Neural cell (in vitro differentiated cells): Measurements from ENCODE around the gene PPP3R2. TPM values are rescaled to one million over a fixed set of nuclear protein-coding genes. Genes with fewer than 3 reads are reported as not detected.

Experiments
- H2AFZ ChIP-seq: fragments of 200-600, 300-800 bp; sonication (generic), shearing (Covaris generic); 2 replicates; pipeline ENCODE4 v1.6.0; 2014; ENCODE audit warnings: low read depth, mild to moderate bottlenecking, antibody characterized with exemption, low read length, moderate library complexity
- H3F3A ChIP-seq: fragments of 200-600 bp; shearing (Covaris generic); 2 replicates; pipeline ENCODE4 v1.6.1; 2016; ENCODE audit warnings: mild to moderate bottlenecking, moderate library complexity, mixed read lengths, antibody characterized with exemption, low read length; ENCODE audit not compliant: insufficient read depth, poor library complexity, severe bottlenecking
- H3K27ac ChIP-seq: fragments of 200-600, 300-800 bp; sonication (generic), shearing (Covaris generic); 2 replicates; pipeline ENCODE4 v1.5.1; 2014; ENCODE audit warnings: mild to moderate bottlenecking, low read length, moderate library complexity
- H3K27me3 ChIP-seq: fragments of 300-800, 200-600 bp; sonication (generic), shearing (Covaris generic); 2 replicates; pipeline ENCODE4 v1.6.0; 2014; ENCODE audit warnings: mild to moderate bottlenecking, low read depth, low read length, moderate library complexity; ENCODE audit not compliant: insufficient read depth
- H3K36me3 ChIP-seq: fragments of 300-800, 200-600 bp; sonication (generic), shearing (Covaris generic); 2 replicates; pipeline ENCODE4 v1.5.1; 2014; ENCODE audit warnings: mild to moderate bottlenecking, antibody characterized with exemption, low read length, moderate library complexity; ENCODE audit not compliant: insufficient read depth
- H3K4me2 ChIP-seq: fragments of 300-800, 200-600 bp; sonication (generic), shearing (Covaris generic); 2 replicates; pipeline ENCODE4 v1.6.0; 2014; ENCODE audit warnings: mild to moderate bottlenecking, low read length
- H3K4me3 ChIP-seq: fragments of 300-800, 200-600 bp; sonication (generic), shearing (Covaris generic); 2 replicates; pipeline ENCODE4 v1.5.1; 2014; ENCODE audit warnings: mild to moderate bottlenecking, low read length, moderate library complexity
- H3K79me2 ChIP-seq: fragments of 200-600 bp; shearing (Covaris generic); replicated peaks from 2 replicates; pipeline ENCODE4 v1.6.0; 2014; ENCODE audit warnings: mild to moderate bottlenecking, low read length, moderate library complexity; ENCODE audit not compliant: insufficient read depth
- H3K9ac ChIP-seq: fragments of 300-800, 200-600 bp; sonication (generic), shearing (Covaris generic); 2 replicates; pipeline ENCODE4 v1.6.1; 2016; ENCODE audit warnings: mild to moderate bottlenecking, low read length, mixed read lengths
- H3K9me2 ChIP-seq: fragments of 200-600 bp; shearing (Covaris generic); 2 replicates; pipeline ENCODE4 v1.6.1; 2016; ENCODE audit warnings: mild to moderate bottlenecking, low read length, mixed read lengths; ENCODE audit not compliant: insufficient read depth
- H3K9me3 ChIP-seq: fragments of 200-600, 300-800 bp; sonication (generic), shearing (Covaris generic); 2 replicates; pipeline ENCODE4 v1.6.1; 2016; ENCODE audit warnings: mild to moderate bottlenecking, mixed run types, low read length, moderate library complexity, mixed read lengths
- H4K20me1 ChIP-seq: fragments of 200-600 bp; shearing (Covaris generic); 2 replicates; pipeline ENCODE4 v1.6.1; 2016; ENCODE audit warnings: mild to moderate bottlenecking, mixed run types; ENCODE audit not compliant: insufficient read depth
- CTCF ChIP-seq: fragments of 450-650 bp; IDR thresholded peaks from 2 replicates; pipeline ENCODE4 v1.5.1; 2014; ENCODE audit warnings: antibody characterized with exemption, mild to moderate bottlenecking, moderate library complexity; ENCODE audit not compliant: poor library complexity, severe bottlenecking
- EP300 ChIP-seq: fragments of 450-650 bp; conservative IDR thresholded peaks from 2 replicates; pipeline ENCODE4 v1.6.1; 2014; ENCODE audit warnings: antibody characterized with exemption, mild to moderate bottlenecking, moderate library complexity; ENCODE audit not compliant: poor library complexity, severe bottlenecking
- EZH2 ChIP-seq: fragments of 200-600, 300-800 bp; shearing (Covaris generic), sonication (generic); IDR thresholded peaks from 2 replicates; pipeline ENCODE4 v1.6.1; 2014; ENCODE audit warnings: antibody characterized with exemption, low read length, borderline replicate concordance, mild to moderate bottlenecking; ENCODE audit not compliant: insufficient read depth, poor library complexity, severe bottlenecking
- MXI1 ChIP-seq: fragments of 450-650 bp; conservative IDR thresholded peaks from 2 replicates; pipeline ENCODE4 v1.6.1; 2014; ENCODE audit warnings: antibody characterized with exemption, mild to moderate bottlenecking; ENCODE audit not compliant: poor library complexity, severe bottlenecking
- POLR2AphosphoS5 ChIP-seq: IDR thresholded peaks from 2 replicates; pipeline ENCODE4 v1.6.1; 2012
- RAD21 ChIP-seq: fragments of 450-650 bp; conservative IDR thresholded peaks from 2 replicates; pipeline ENCODE4 v1.6.1; 2014; ENCODE audit warnings: antibody characterized with exemption, mild to moderate bottlenecking, moderate library complexity
- REST ChIP-seq: IDR thresholded peaks from 2 replicates; pipeline ENCODE4 v1.6.1; 2012; ENCODE audit warnings: borderline replicate concordance
- SMC3 ChIP-seq: fragments of 450-650 bp; conservative IDR thresholded peaks from 2 replicates; pipeline ENCODE4 v1.6.1; 2014; ENCODE audit warnings: antibody characterized with exemption, mild to moderate bottlenecking, moderate library complexity; ENCODE audit not compliant: poor library complexity
- TAF1 ChIP-seq: IDR thresholded peaks from 2 replicates; pipeline ENCODE4 v1.6.1; 2012; ENCODE audit warnings: low read depth
- polyA plus RNA-seq: library from polyadenylated mRNA; depleted of rRNA; stranded (reverse); fragments of >200 nt; gene quantifications from 2 replicates; pipeline ENCODE4 v1.2.3, GENCODE V29; 2014

PPP3R2 gene
- polyA plus RNA-seq, 1 donor from 2014 or later: not detected

GRCh38 chr9:101620452-101620851, 25.7 kb upstream of the PPP3R2 start:
- Histone ChIP-seq H4K20me1 (no peaks in the 10 kb centered on the region), H3K27ac (no peak overlapping the region), H3K4me3 (no peak overlapping the region), H3K9me2 (no peaks in the 10 kb centered on the region), H3K4me2 (no peak overlapping the region), H3K79me2 (no peaks in the 10 kb centered on the region), H3K27me3 (no peaks in the 10 kb centered on the region), H3F3A (no peaks in the 10 kb centered on the region), H3K9me3 (no peaks in the 10 kb centered on the region), H3K9ac (no peak overlapping the region), H2AFZ (no peak overlapping the region), H3K36me3 (no peaks in the 10 kb centered on the region)
- no peak for TF ChIP-seq RAD21
- no peak for TF ChIP-seq MXI1
- no peak for TF ChIP-seq POLR2AphosphoS5
- no peak for TF ChIP-seq TAF1
- no peak for TF ChIP-seq REST
- no peak for TF ChIP-seq EZH2
- no peak for TF ChIP-seq SMC3
- no peak for TF ChIP-seq EP300
- TF ChIP-seq CTCF: no peak

DNA sequence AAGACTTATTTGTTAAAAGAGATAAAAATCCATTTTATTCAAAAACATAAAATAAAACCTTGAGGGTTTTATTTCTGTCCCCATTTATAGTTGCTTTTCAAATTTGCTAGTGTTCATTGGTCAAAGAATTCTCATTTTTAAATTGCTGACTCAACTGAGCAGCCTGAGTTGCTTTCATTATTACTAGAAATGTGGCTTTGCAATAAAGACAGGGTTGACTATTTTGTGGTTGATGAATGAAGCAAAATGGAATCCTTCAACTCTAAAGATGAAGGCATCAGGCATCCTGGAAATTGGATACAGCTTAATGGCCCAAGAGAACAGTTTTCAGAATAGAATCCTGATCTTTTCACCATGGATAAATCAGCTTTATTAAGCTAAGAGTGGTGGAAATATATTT, 23.9 kb upstream of the PPP3R2 start:
- H3K27ac ChIP-seq: no peak overlapping the region
- H3K79me2 ChIP-seq: no peaks in the 10 kb centered on the region
- H3K4me3 ChIP-seq: no peak overlapping the region
- no peaks in the 10 kb centered on the region for H4K20me1 ChIP-seq
- no peaks in the 10 kb centered on the region for H3K27me3 ChIP-seq
- no peaks in the 10 kb centered on the region for H3K36me3 ChIP-seq
- TF ChIP-seq POLR2AphosphoS5 (no peak), MXI1 (no peak)
- H3F3A ChIP-seq: no peaks in the 10 kb centered on the region
- no peak overlapping the region for H3K9ac ChIP-seq
- H2AFZ ChIP-seq: no peak overlapping the region
- H3K9me2 ChIP-seq: no peaks in the 10 kb centered on the region
- no peak overlapping the region for H3K4me2 ChIP-seq
- no peaks in the 10 kb centered on the region for H3K9me3 ChIP-seq

DNA sequence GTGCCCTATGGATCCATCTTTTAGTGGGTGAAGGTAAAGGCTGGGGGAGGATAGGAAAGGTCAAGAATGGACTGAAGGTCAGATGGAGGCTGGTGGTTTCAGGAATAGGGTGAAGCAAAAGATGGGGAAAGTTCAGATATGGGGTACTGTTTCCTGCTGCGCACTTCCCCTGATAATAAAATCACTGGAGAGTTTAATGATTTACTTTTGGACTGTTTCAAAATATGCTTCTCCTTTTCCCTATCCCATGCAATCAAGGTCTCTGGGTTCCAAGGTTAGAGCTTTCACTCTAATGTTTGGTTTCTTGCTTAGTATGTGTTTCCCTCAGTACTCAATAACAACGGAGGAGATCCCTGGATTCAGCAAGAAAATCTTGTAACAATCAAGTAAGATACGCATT, 10.8 kb upstream of the PPP3R2 start:
- no peak overlapping the region for H3K4me2 ChIP-seq
- H3K9me3 ChIP-seq: no peaks in the 10 kb centered on the region
- H3F3A ChIP-seq: no peaks in the 10 kb centered on the region
- no peak overlapping the region for H2AFZ ChIP-seq
- no peaks in the 10 kb centered on the region for H3K9me2 ChIP-seq
- H4K20me1 ChIP-seq: no peaks in the 10 kb centered on the region
- H3K4me3 ChIP-seq: no peak overlapping the region
- H3K36me3 ChIP-seq: no peaks in the 10 kb centered on the region
- H3K79me2 ChIP-seq: no peaks in the 10 kb centered on the region
- H3K27ac ChIP-seq: no peak overlapping the region
- H3K27me3 ChIP-seq: no peaks in the 10 kb centered on the region
- no peak overlapping the region for H3K9ac ChIP-seq
- TF ChIP-seq SMC3 (no peak), POLR2AphosphoS5 (no peak), CTCF (no peak), RAD21 (no peak), TAF1 (no peak), EZH2 (no peak), REST (no peak), MXI1 (no peak), EP300 (no peak)
